Spleen (tissue), 11 donors: ENCODE measurements around the gene LRRC47. TPM values are rescaled to one million over a fixed set of nuclear protein-coding genes. Genes with fewer than 3 reads are reported as not detected.

Source experiments
- DNase-seq: peaks from one replicate; pipeline ENCODE4 v3.0.0-alpha.2; 2020
- H3K27ac ChIP-seq, 8 donors: fragments of 200-600 bp; sonication (generic) in 7 of 8; 1 replicate in 4 of 8; 2 replicates in 4 of 8; pipeline versions ENCODE4 v1.5.0 to v1.8.0; 2016 to 2021; ENCODE audit warnings: inconsistent platforms in 4 of 8, mild to moderate bottlenecking in 4 of 8, moderate library complexity in 1 of 8
- H3K27me3 ChIP-seq, 7 donors: fragments of 200-600 bp; sonication (generic) in 6 of 7; replicated peaks in 1 of 7; 1 replicate in 4 of 7; 2 replicates in 3 of 7; pipeline versions ENCODE4 v1.5.0 to v1.8.0; 2016 to 2021; ENCODE audit warnings: inconsistent platforms in 3 of 7, mild to moderate bottlenecking in 1 of 7
- H3K36me3 ChIP-seq, 6 donors: fragments of 200-600 bp; sonication (generic) in 5 of 6; 1 replicate in 4 of 6; 2 replicates in 2 of 6; pipeline versions ENCODE4 v1.5.0 to v1.8.0; 2016 to 2021; ENCODE audit warnings: inconsistent platforms in 2 of 6
- H3K4me1 ChIP-seq, 6 donors: fragments of 200-600 bp; sonication (generic) in 5 of 6; 1 replicate in 3 of 6; 2 replicates in 3 of 6; pipeline versions ENCODE4 v1.5.0 to v1.8.0; 2016 to 2021; ENCODE audit warnings: inconsistent platforms in 3 of 6
- H3K4me3 ChIP-seq, 8 donors: fragments of 200-600 bp; sonication (generic) in 7 of 8; 1 replicate in 4 of 8; 2 replicates in 4 of 8; pipeline versions ENCODE4 v1.5.0 to v1.8.0; 2016 to 2021; ENCODE audit warnings: inconsistent platforms in 4 of 8, mild to moderate bottlenecking in 4 of 8, moderate library complexity in 2 of 8
- H3K9me3 ChIP-seq, 8 donors: fragments of 200-600 bp; sonication (generic) in 7 of 8; 1 replicate in 4 of 8; 2 replicates in 4 of 8; pipeline versions ENCODE4 v1.5.0 to v1.8.0; 2016 to 2021; ENCODE audit warnings: inconsistent platforms in 4 of 8
- POLR2A ChIP-seq, 3 donors: fragments of 450-650 bp; IDR thresholded peaks; one replicate each; pipeline ENCODE4 v1.5.1; 2017; ENCODE audit warnings: antibody characterized with exemption in 3 of 3, mild to moderate bottlenecking in 1 of 3
- POLR2AphosphoS5 ChIP-seq, 3 donors: sonication (generic); formaldehyde crosslinking; IDR thresholded peaks; one replicate each; pipeline ENCODE4 v1.5.1; 2017; ENCODE audit warnings: antibody characterized with exemption in 3 of 3
- whole genome bisulfite sequencing, 5 donors: extraction: QIAGEN DNeasy Blood & Tissue Kit in 3 of 5; methylation state at CpG; one replicate each; pipeline versions ENCODE4 v1.1.5 to v1.1.7; 2013 to 2018; 5-methylcytosine and 5-hydroxymethylcytosine counted together
- intact Hi-C: fragments of 100-400 bp; cut with DNase I; formaldehyde crosslinking; loops from one replicate; pipeline ENCODE4 v1.15.0; 2023; ENCODE audit warnings: low total_unique reads
- polyA plus RNA-seq, 3 donors: library from polyadenylated mRNA; stranded (reverse); fragments of 200-250 nt; gene quantifications; one replicate each; pipeline ENCODE4 v1.2.1, GENCODE V29; 2013
- total RNA-seq, 7 donors: library from RNA; depleted of rRNA in 3 of 7; stranded (reverse); fragments of >200 nt in 3 of 7; fragmentation: NEBNext Ultra II Directional in 4 of 7; extraction: Animal tissue kit (Norgen Biotek cat#: 25700) in 4 of 7; gene quantifications; one replicate each; pipeline versions ENCODE4 v1.1.0 to v1.2.1, GENCODE V29; 2016 to 2021
- TF ChIP-seq, protein P1 (sequence below), 11 experiments: fragments of 200-600 bp in 7 of 11; fragments of 450-650 bp in 4 of 11; sonication (generic) in 4 of 11; IDR thresholded peaks in 8 of 11; conservative IDR thresholded peaks in 3 of 11; 1 replicate in 7 of 11; 2 replicates in 4 of 11; pipeline versions ENCODE4 v1.4.0 to v1.8.0; 2016 to 2021; ENCODE audit warnings: antibody characterized with exemption in 11 of 11, inconsistent platforms in 4 of 11, mild to moderate bottlenecking in 1 of 11
- donor health status: healthy with polysubstance abuse.
- donor health status: DM: no; HTN: no; CAD: no; lungs with moderate emphysema.
- donor health status: DM: no; HTN: no; CAD: no.
- donor health status: Bipolar disorder and iron deficiency.
- donor health status: healthy.
- donor health status: DM: no; HTN: no; CAD: no.
- donor health status: DM: yes; HTN: yes; CAD: no.

Gene LRRC47
- total and polyA plus RNA-seq, 10 donors, result 12.5 to 39.0 (median 26.7) TPM

DNA sequence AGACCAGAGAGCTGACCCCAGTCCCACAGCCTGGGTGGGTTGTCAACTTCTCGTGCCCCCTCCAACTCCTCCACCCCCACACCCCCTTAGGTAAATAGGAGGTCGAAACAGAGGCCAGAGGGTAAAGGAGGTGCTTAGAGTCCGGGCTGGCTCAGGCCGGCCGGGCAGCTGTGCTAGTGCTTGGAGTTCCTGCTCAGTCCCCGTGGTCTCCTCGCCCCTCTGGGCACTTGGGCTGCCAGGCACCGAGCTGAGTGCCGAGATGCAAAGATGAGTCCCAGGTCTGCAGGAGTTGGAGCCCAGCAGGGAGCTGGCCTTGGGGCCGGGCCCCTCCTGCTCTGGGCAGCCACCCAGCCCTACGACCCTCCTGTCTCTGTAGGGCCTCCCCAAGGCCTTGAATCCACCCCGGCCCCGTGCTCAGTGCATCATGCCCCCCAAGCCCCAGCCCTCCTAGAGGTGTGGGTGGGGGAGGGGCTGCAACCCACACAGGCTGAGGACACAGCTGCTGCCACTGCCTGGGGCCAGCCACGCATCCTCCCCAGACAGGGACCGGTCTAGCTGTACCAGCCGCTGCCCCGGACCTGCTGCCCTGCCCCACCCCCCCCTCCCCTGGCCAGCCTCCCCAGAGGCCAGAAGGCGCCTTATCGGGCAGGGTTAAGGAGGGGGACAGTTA lies 21.9 kb downstream of the LRRC47 start:
- Histone ChIP-seq H3K27ac (peak overlapping the region in 5 of 8 donors; percentile 20 to 75 (median 72)), H3K36me3 (peaks cover 0 to 18% (median 9%) of the 10 kb centered on the region in 6 donors), H3K27me3 (peaks cover 0 to 36% (median 0%) of the 10 kb centered on the region in 7 donors), H3K9me3 (no peaks in the 10 kb centered on the region), H3K4me1 (peaks cover 23 to 56% (median 46%) of the 10 kb centered on the region in 6 donors), H3K4me3 (no peak overlapping the region)
- 75 to 84% (median 77%) methylated on average over 11 to 19 of the region's 19 CpGs for WGBS, 5 donors
- DNase-seq, result no peak
- intact Hi-C loops, result no loop called here
- TF ChIP-seq, protein P1, sequence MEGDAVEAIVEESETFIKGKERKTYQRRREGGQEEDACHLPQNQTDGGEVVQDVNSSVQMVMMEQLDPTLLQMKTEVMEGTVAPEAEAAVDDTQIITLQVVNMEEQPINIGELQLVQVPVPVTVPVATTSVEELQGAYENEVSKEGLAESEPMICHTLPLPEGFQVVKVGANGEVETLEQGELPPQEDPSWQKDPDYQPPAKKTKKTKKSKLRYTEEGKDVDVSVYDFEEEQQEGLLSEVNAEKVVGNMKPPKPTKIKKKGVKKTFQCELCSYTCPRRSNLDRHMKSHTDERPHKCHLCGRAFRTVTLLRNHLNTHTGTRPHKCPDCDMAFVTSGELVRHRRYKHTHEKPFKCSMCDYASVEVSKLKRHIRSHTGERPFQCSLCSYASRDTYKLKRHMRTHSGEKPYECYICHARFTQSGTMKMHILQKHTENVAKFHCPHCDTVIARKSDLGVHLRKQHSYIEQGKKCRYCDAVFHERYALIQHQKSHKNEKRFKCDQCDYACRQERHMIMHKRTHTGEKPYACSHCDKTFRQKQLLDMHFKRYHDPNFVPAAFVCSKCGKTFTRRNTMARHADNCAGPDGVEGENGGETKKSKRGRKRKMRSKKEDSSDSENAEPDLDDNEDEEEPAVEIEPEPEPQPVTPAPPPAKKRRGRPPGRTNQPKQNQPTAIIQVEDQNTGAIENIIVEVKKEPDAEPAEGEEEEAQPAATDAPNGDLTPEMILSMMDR (IDR thresholded peaks at IDR 0.05 in 8 of 11, conservative IDR thresholded peaks at IDR 0.05 in 3 of 11), result no peak
- TF ChIP-seq POLR2AphosphoS5 (IDR thresholded peaks at IDR 0.05), result peak in 1 of 3 donors; percentile 4

DNA sequence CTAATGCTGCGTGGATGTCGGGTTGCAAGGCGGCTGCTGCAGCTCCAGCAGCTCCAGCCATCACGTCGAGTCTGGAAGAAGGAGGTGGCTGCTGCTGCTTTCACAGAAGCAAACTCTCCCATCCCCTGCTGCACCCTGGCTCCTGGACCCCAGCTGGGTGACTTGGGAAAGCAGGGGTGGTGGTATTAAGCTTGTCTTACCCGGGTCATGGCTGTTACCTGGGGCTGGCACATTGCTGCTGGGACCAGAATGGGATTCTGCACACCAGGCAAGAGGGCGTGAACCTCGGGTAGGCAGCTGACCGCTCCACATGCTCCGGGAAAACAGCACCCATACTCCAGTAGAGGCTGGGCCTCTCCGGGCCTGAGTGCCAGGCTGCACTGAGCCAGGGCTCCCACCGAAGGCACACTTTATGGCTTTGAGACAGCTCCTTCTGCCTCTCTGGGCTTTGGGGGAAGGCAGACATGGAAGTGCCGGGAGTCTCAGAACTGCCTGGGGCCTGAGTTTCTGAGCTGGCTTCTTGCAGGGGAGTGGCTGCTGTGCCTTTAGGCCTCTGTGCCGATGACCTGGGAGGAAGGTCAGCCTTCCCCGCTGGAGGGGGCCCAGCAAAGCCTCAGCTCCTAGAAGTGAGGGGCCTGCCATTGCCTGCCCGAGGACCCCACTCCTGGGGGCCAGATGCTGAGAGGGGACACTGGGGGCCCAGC lies 22.6 kb downstream of the LRRC47 start:
- intact Hi-C loops, result no loop called here
- peaks cover 23 to 56% (median 46%) of the 10 kb centered on the region in 6 donors for H3K4me1 ChIP-seq
- TF ChIP-seq POLR2AphosphoS5 (IDR thresholded peaks at IDR 0.05) (no peak), POLR2A (IDR thresholded peaks at IDR 0.05) (no peak)
- TF ChIP-seq, protein P1 (IDR thresholded peaks at IDR 0.05 in 8 of 11, conservative IDR thresholded peaks at IDR 0.05 in 3 of 11), result no peak
- H3K4me3 ChIP-seq, result peak overlapping the region in 3 of 8 donors; percentile 70 to 94 (median 87)
- H3K27ac ChIP-seq, result peak overlapping the region in 5 of 8 donors; percentile 65 to 84 (median 74)
- peaks cover 0 to 11% (median 2%) of the 10 kb centered on the region in 6 donors for H3K36me3 ChIP-seq
- H3K27me3 ChIP-seq, result peaks cover 0 to 42% (median 0%) of the 10 kb centered on the region in 7 donors
- WGBS, 5 donors, result 76 to 94% (median 88%) methylated on average over 10 to 16 of the region's 16 CpGs
- no peaks in the 10 kb centered on the region for H3K9me3 ChIP-seq
- no peak for DNase-seq

DNA sequence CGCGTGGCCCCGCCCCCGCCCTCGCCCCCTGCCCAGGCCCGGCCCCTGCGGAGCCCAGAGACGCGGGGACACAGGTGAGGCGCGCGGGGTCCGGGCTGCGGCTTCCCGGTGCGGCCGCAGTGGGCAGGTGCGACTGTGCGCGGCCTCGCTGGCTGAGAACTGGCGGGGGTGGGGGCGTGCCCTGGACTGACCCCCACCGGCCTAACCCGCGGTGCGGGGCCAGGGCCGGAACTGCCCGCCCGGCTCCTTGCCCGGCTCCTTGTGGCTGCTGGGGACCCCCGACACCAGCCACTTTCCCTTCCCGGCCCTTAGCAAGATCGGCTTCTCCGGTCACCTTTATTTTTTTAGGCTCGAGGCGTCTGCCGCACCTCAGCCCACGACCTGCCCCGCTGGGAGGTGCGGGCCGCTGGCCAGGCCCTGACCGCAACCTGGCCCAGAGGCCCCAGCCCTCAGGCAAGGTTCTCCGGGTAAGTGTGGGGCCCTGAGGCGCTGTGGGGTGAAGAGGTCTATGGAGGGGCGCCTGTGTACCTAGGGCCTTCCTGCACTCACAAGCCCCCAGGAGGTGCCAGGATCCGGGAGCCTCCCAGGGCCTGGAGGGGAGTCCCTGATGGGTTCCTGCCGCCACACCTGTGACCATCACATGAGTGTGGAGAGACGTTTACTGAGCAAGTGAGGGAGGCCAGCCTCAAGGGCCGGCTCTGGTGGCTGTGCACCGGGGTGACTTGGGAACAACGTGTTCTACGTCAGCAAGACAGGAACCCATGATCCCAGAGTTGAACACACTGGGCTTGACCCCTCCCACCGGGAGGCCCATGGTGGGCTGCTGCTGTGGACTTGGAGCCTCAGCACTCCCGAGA lies 23.4 kb downstream of the LRRC47 start, which contains the start of gene SMIM1:
TSS of gene SMIM1 (plus strand) at position 35 of the 857 bp plus-strand sequence. CDS start 2,625 bp downstream, outside the sequence.
- peak; percentile 83 for DNase-seq
- TF ChIP-seq POLR2AphosphoS5 (IDR thresholded peaks at IDR 0.05), result no peak
- TF ChIP-seq, protein P1 (IDR thresholded peaks at IDR 0.05 in 8 of 11, conservative IDR thresholded peaks at IDR 0.05 in 3 of 11), result peak in 1 of 11 experiments; percentile 3
- H3K9me3 ChIP-seq, result no peaks in the 10 kb centered on the region
- H3K4me3 ChIP-seq, result peak within 1 kb of the TSS; percentile 56 to 94 (median 72)
- peaks cover 23 to 56% (median 46%) of the 10 kb centered on the region in 6 donors for H3K4me1 ChIP-seq
- H3K27me3 ChIP-seq, result peaks cover 0 to 49% (median 0%) of the 10 kb centered on the region in 7 donors
- 10 to 21% (median 14%) methylated on average over 32 to 55 of the region's 55 CpGs for WGBS, 5 donors
- H3K27ac ChIP-seq, result peak within 1 kb of the TSS; percentile 29 to 84 (median 68)
- H3K36me3 ChIP-seq, result peaks cover 0 to 3% (median 0%) of the 10 kb centered on the region in 6 donors
- intact Hi-C loops, result no loop called here
